GM19455 (cell line): ENCODE data around the gene PIGN.

Source experiments
- ATAC-seq: cut with Tn5 transposase; IDR thresholded peaks from one replicate; pipeline ENCODE4 v1.9.1; 2021; ENCODE audit not compliant: unreplicated experiment

Gene PIGN

DNA sequence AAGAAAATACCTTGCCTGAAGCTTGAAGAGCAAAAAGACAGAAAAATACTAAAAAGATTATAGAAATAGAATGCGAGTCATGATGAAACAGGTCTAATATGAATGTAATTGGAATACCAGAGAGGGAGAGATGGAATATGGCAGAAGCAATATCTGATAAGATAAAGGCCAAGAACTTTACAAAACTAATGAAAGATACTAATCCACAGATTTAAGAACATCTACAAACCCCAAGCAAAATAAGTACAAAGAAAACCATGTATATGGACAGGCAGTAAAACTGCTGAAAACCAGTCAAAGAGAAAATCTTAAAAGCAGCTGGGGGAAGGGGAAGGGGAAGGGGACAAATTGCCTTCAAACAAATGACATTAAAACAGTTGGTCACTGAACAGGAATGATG, 67.0 kb downstream of the PIGN start:
- ATAC-seq = no peak

GRCh38 chr18:62118328-62118727, 68.5 kb downstream of the PIGN start:
- ATAC-seq = no peak

DNA sequence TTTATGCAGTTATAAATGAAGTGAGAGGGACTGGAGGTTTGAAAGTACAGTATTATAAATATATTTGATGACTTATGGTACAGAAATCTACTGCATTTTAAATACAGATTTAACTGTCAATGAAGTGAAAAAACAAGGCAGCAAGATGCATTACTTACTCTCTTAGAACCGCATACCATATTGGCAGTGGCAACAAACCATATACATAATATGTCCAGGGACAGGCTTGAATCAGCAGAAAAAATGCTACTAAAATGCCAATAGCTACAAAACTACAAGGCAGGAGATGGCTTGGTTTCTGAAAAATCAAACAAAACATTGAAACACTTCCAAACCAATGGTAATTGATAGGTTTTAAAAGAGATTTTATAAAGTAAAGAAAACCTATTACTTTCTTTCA, 77.2 kb downstream of the PIGN start:
- ATAC-seq = no peak

- no peak for ATAC-seq
Measured at GRCh38 chr18:62107881-62108280, 79.0 kb downstream of the PIGN start.

DNA sequence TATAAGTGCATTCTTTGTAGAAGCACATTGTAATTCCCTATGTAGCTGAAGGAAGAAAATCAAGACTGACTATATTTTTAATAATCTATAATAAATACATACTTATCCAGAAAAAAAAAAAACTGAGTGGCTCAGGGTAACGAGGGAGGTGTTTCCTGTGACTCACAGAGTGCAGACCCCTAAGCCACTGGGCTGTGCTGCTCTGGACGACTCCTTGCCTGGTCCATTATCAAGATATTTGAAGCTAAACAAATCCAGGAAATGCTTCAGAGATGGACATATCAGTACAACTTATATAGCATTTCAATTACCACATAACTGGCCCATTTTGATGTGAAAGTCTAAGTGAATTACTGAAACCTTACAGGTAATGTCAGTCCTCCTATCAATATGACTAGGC, 80.6 kb downstream of the PIGN start:
- no peak for ATAC-seq

DNA sequence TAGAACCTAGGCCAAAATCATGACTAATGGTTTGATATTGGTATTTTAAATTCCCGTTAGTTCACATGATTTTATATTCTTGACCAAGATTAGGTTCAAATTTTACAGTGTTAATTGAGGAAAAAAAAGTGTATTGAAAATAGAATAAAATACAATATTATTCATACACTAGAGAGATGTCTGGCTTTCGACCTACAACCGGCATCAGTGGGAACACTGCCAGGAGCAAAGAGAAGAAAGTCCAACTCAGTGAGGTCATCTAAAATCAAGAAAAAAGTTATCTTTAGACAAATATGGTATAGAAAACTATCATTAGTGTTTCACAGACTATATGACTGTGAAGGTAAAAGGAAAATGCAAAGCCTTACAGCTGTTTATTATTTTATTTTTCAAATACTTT, 81.5 kb downstream of the PIGN start:
- no peak for ATAC-seq

- peak; percentile 57 for ATAC-seq
Measured at GRCh38 chr18:62102221-62102620, 84.6 kb downstream of the PIGN start.

- no peak for ATAC-seq
Measured at GRCh38 chr18:62101321-62101721, 85.5 kb downstream of the PIGN start.

- ATAC-seq = no peak
Measured at GRCh38 chr18:62098960-62099359, 87.9 kb downstream of the PIGN start.

- no peak for ATAC-seq
Measured at GRCh38 chr18:62097698-62098097, 89.2 kb downstream of the PIGN start.

- no peak for ATAC-seq
Measured at GRCh38 chr18:62091487-62092120, 95.3 kb downstream of the PIGN start.

- ATAC-seq = no peak
Measured at GRCh38 chr18:62089174-62089573, 97.7 kb downstream of the PIGN start.

GRCh38 chr18:62088156-62088555, 98.7 kb downstream of the PIGN start:
- ATAC-seq = no peak

GRCh38 chr18:62085756-62086155, 101.1 kb downstream of the PIGN start:
- ATAC-seq = no peak

- ATAC-seq = no peak
Measured at GRCh38 chr18:62081761-62082294, 105.0 kb downstream of the PIGN start.

- no peak for ATAC-seq
Measured at GRCh38 chr18:62081248-62081647, 105.6 kb downstream of the PIGN start.

DNA sequence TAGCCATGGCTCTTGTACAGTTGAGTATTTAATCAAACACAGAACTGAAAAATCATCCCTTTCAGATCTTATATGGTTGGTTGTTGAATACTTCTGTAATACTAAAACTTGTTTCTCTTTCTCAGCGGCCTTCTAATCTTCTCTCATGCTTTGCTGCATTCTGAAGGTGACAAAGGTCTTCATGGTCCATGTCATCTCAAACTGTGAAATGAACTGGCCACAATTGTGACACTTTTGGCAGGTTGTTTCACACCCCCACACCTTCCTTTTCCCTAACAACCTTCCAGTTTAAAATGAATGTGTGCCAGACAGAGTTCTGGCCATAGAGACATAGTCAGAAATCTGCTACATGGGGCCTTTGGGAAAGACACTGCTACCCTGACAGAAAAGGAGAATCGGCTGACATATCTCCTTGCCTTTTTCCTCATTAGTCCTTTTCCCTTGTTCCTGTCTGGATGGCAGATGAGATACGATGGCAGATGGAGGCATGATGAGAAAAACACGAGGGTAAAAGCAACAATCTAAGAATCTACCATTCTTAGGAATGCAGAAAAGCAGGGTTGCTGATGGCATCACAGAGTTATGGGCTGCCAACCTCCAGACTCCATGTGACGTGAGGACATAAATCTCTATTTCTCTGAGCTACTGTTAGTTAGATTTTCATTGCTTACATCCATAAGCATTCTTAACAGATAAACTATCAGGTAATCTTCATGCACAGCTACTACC, 106.5 kb downstream of the PIGN start:
- ATAC-seq = no peak

GRCh38 chr18:62073461-62074281, 113.2 kb downstream of the PIGN start:
- ATAC-seq = no peak

DNA sequence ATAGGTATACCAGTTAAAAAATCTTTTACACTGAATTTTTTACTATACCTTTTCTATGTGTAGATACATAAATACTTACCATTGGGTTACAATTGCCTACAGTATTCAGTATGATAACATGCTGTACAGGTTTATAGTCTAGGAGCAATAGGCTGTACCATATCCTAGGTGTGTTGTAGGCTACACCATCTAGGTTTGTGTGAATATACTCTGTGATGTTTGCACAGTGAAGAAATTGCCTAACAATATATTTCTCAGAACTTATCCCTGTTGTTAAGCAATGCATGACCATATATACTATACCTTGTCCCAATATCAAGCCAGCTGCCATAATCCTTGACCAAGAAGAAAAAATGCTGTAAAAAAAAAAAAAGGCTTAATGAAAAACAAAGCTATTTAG, 114.5 kb downstream of the PIGN start:
- ATAC-seq = no peak

- no peak for ATAC-seq
Measured at GRCh38 chr18:62071071-62071470, 115.8 kb downstream of the PIGN start.

GRCh38 chr18:62070302-62070701, 116.6 kb downstream of the PIGN start:
- no peak for ATAC-seq

DNA sequence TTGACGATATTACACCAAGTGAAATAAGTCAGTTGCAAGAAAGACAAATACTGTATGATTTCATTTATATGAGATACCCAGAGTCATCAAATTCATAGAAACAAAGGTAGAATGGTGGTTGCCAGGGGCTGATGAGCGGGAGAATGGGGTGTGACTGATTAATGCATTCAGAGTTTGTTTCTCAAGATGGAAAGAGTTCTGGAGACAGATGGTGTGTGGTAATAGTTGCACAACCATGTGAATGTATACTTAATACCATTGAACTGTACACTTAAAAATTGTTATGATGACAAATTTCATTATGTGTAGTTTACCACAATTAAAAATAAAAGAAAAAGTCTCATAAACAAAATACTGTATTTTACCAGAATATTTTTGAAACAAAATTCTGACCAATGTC, 117.3 kb downstream of the PIGN start:
- no peak for ATAC-seq
